Nucleus accumbens (tissue), 56 donors: ENCODE measurements around the gene ACSL4.
"Not testable (repeated sequence)": the region's sequence is repeated elsewhere in the genome, so short reads cannot be mapped to it uniquely, and the experiment has no call there.

ENCODE experiments used
- DNase-seq, 56 donors: peaks; one replicate each; lab custom pipeline; 2025; lab: John Stamatoyannopoulos, UW

ACSL4 gene

DNA sequence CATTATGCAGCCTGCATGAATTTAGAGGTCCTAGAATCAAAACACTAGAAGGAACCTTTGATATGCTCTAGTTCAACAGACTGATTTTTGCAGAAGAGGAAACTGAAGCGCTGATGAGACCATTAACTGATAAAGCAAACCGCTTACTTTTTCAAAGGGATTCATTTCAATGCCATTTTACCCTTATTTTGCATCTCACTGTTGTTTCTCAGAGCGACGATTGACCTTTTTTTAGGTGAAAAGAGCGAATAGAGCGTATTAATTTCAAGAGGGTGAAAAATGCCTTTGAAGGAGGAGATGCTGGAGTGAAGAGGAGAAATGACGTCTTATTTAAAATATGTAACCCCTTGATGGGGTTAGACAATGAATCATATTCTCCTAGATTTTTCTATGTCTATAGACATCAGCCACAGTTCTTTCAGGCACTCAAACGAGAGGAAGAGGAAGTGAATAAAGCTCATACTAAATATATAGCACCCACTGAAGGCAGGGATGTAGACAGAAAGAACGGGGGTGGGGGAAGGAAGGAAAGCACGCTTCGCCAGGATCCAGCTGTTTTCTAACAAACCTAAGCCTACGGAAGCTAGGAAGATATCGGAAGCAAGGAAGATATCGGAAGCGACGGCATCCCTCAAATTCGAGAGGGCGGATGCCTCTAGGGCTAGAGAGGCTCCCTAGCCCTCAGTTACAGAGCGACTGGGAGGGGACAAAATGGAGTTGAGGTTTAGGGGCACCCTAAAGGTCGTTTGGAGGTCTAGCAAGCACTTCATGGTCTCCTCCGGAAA lies 848 bp downstream of the ACSL4 start:
- peak in 16 of 56 donors; percentile 0 to 23 (median 15) for DNase-seq

DNA sequence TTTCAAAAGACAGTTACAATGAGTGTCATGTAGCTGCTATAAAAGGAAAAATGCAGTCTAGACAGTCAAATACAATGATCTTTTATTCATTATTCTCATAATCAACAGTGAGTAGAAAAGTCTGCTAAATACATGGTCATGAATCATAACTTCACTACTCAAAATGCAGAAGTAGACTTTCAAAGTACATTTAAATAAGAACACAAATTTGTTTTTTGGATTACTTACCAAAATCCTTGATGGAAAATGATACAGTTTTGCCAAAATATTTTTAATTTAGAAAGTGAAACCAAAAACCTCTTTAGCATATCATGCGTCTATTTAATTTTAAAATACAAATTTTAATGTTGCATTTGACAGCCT lies 4.9 kb downstream of the ACSL4 start:
- no peak for DNase-seq

DNA sequence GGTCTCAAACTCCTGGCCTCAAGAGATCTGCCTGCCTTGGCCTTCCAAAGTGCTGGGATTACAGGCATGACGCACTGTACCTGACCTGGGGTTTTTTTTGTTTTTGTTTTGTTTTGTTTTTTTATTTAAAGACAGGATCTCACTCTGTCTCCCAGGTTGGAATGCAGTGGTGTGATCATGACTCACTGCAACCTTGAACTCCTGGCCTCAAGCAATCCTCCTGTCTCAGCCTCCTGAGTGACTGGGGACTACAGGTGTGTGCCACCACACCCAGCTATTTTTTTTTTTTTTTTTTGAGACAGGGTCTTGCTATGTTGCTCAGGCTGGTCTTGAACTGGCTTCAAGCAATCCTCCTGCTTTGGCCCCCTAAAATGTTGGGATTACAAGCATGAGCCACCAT lies 8.1 kb downstream of the ACSL4 start:
- DNase-seq, result not testable (repeated sequence)

DNA sequence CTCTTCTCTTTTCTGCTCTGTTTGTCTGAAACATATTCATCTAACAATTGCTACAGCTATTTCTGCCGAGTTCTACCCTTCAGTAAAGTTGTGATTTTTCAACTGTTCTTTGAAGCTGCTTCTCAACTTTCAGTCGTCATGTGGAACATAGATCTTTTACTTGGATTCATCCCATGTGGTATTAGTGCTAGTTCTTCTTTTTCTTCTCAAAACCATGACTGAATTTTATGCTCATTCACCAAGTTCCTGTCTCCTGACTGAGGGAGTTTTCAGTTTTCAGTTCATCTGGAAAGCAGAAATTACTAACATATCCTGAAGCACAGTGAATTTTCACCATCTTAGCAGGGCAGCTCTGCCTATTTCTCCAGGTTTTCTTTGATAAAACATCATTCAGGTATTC lies 12.1 kb downstream of the ACSL4 start:
- DNase-seq, result no peak

DNA sequence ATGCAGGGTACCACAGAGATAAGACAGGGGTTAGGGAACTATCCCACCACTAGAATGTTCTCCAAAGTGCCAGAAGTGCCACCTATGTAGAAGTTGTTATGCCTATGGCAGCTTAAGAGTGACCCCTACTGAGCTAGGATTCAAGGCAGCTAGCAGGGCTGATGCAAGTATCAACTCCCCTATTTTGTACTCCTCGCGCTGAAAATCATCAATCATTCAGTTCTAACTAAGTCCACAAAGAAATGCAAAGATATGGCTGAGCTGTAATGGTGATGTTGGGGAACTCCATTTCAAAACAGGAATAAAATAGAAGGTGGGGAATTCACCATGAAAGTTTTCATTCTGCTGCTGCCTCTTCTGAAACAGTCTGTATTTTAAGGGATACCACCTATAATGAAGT lies 13.8 kb downstream of the ACSL4 start:
- DNase-seq, result no peak

DNA sequence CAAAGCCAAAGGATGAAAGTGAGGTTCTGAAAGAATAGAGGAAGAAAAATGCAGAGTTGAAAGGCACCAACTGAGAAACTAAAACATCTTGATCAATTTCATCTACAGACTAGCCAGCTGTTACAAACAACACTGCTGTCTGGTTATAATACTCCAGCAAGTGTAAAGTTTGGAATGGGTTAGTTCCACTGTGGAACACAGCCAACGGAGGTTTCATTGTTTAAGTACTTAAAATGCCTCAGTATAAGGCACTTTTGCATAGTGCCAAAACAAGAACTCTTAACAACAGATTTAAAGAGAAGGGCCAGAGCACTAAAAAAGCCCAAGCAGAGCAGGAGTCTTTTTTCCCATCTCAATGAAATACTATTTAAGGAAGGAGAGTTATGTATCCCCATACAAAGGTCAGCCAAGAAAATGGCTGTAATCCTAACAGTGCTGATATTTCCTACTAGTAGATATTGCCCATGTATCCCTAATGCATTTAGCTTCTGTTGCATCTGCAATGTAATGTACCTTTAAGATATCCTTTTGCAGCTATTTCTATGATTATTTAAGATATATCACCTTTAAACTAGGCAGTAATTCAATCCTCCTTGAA lies 16.5 kb downstream of the ACSL4 start:
- DNase-seq, result no peak

DNA sequence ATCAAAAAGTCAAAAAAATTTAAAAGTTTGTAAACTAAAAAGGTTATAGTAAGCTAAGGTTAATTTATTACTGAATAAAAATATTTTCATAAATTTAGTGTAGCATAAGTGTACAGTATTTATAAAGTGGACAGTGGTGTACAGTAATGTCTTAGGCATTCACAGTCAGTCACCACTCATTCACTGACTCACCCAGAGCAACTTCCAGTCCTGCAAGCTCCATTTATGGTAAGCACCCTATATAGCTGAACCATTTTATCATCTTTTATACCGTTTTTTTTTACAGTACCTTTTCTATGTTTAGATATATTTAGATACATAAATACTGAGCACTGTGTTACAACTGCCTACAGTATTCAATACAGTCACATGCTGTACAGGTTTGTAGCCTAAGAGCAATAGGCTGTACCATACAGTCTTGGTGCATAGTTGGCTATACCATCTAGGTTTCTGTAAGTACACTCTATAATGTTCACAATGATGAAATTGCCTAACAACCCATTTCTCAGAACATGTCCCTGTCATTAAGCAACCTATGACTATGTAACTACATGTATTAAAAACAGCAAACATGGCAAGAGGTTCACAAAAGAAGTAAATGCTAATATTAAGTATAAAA lies 18.6 kb downstream of the ACSL4 start:
- no peak for DNase-seq

DNA sequence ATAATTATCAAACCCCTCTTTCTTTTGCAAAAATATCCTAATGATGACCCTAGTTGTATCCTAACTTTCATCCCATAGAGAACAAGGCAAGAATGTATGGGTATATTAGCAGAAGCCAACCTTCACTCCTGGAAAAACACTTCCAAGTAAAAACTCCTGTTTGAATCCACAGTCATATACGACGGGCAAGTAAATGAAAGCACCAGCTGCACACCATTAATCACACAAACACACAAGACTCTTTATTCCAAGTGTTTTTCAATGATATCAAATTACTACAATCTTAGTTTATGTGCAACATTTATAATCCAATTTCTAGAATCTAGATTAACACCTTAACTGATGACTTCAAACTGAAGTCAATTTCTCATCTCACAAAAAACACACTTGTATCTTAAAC lies 22.9 kb downstream of the ACSL4 start:
- no peak for DNase-seq

DNA sequence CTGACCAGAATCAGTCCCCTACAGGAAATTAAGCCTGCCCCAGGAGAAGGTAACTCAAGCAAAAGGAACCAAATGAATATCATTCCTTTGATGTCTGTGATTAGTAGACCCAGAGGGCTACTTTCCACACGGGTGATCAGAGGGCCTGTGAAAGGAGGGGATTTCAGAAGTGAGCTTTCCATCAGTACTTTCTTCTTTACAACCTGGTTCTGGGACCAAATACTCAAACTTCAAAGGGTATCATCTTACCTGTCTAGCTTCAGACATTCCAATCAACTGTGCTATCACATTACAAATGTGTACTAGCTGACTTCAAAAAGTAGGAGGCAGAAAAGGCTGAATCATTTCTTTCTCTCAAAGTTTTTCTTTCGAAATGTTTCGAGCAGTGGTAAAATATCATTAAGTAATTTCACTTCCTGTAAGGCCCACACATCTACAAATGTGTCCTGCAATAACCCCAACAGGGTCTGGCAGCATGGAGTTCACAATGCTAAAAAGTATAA lies 23.9 kb downstream of the ACSL4 start:
- DNase-seq, result no peak

DNA sequence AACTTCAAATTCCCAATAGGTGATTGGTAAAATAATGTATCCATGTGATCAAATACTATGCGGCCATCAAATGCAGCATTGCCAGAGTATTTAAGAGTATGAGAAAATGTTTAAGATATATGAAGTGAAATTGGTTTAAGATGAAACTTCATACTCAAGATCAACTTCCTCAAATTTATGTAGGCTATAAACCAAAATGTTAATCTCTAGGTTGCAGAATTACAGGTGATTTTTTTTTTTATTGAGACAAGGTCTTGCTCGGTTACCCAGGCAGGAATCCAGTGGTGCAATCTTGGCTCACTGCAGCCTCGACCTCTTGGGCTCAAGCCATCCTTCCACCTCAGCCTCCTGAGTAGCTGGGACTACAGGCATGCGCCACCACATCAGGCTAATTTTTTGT lies 25.3 kb downstream of the ACSL4 start:
- DNase-seq, result no peak

DNA sequence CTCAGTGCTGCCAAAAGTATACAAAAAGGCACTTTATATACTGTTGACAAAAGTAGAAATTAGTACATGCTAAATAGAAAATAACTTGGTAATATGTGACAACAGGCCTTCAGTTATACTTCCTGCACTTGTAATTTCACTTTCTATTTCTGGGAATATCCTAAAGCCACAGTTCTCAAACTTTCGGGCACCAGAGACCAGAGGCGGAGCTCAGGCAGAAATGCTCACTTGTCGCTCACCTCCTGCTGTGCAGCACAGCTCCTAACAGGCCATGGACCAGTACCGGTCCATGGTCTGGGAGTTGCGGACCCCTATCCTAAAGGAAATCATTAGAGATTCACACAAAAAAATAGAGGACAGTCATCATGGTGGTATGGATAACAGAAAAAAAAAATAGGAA lies 25.7 kb downstream of the ACSL4 start:
- DNase-seq, result no peak

DNA sequence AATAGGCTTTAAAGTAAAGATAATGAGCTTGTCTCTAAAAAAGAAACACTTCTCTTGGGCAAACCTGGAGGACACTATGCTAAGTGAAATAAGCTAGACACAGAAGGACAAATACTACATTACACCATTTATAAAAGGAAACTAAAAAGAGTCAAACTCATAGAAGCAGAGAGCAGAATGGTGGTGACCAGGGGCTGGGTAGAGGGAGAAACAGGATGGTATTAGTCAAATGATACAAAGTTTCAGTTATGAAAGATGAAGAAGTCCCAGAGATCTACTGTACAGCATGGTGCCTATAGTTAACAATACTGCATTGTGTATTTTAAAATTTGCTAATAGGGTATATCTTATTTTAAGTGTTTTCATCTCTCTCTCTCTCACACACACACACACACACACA lies 28.5 kb downstream of the ACSL4 start:
- no peak for DNase-seq

DNA sequence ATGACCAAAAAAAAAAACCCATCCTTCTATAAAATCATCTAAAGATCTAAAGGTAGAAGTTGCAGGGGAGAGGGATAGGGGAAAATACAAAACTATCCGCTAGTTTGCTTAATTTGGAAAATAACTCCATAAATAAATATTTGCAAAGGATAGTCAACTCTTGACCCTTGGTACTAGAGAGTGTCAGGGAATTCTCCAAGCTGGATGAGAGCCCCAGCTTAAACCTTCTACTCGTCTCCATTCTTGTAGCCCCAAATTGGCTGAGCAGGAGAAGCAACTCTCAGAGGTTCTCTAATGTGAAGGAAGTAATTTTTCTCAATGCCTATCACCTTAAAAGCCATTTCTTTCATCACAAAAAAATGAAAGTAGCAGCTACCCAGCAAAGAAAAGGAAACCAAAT lies 35.2 kb downstream of the ACSL4 start:
- no peak for DNase-seq

DNA sequence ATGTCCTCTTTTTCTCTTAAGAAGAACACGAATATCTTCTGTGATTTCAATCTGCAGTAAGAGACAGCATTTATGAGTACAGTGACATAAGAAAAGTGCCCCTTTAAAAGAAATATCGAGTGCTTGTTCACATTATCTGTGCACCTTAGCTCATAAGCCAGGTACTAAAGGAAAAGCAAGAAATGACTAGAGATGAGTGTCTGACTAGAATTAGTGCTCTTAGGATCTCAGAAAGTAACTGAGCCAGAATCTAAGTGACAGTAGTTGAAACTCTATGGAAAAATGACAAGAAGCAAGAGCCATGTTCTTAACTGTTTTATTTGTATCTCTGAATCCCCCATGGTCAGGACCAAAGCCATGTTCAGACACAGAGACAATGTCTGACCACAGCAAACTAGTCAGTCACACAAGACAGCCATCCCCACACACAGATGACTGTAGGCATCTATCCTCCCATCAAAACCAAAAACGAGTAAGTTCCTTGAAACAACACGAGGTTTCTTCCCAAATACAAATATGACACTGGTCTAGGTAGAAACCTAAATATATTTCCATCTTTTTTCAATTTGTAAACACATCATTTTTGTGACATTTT lies 36.8 kb downstream of the ACSL4 start:
- DNase-seq, result no peak

DNA sequence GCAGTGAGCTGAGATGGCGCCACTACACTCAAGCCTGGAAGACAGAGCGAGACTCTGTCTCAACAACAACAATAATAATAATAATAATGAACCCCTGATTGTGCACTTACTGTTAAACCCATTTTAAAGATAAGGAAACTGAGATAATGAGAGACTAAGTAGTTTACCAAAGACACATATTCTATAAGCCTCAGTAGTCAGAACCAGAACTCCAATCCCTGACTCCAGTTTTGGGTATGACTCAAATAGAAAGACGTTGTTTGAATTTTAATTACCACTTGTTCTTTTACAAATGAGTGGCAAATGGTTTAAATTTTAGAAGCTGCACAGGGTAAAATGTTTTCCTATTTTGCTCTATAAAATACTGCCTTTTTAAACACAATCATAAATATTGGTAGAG lies 37.4 kb downstream of the ACSL4 start:
- DNase-seq, result no peak

DNA sequence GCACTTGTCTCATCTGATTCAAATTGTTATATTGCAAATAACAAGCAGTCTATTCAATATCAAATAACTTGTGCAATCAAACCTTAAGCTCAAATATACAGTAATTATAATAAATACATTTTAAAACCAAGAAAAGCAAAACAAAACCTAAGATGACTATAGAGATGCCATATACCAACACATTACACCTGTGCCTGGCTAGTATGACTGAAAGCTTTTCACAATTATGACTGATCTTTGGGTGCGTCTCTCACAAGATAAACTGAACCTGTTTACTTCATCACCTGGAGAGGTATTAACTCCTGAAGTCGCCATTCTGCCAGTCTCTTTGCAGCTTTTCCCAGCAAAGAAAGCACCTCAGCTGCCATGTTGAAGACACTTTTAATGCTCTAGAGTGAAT lies 41.3 kb downstream of the ACSL4 start:
- DNase-seq, result no peak

DNA sequence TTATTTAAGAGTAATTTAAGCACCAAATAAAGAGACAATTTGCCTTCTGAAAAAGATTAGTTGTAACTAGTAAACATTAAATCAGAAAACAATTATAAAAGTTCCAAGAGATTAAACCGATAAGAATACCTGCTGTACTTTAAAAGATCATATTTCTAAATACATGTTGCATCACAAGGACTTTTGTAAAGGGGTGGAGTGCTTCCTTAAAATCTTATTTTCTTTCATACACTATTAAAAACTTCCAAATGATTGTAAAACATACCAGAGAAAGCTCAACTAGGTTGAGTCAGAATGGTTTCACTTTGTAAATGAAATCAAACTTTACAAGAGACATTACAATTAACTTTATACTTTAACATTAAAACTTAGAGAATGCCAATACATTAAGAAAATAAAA lies 41.8 kb downstream of the ACSL4 start:
- DNase-seq, result no peak

DNA sequence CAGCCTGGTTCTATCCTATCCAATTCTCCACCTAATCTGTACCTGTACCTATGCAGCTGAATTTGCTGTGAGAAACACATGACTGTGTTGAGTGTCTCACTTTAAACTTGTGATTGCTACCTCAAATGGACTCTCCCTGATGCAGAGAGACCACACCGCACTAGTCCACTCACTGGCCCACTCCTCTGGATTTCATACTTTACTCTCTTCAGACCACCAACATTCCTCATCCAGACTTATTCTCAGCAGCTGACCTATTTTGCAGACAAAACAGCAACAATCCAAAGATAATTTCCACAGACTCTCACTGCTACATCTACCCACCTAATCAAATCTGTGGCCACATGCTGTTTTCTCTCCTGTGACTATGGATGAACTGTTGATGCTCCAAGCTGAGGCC lies 45.2 kb downstream of the ACSL4 start:
- no peak for DNase-seq

DNA sequence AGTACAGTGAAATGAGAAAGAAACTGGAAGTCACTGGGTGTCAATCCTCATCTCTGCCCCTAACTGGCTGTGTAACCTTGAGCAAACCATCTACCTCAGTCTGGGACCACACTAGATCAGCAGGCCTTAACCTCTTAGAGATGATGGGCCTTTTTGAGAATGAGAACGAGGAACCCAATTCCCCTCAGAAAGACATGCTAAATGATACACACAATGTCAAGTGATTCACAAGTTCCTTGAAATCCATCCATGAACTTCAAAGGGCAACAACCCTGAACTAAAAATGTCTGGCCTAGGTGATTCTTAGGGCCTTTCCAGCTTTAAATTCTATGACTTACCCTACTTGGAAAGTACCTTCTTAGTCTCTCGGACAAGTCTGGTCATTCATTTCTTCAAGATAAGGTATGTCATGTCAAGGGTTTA lies 47.4 kb downstream of the ACSL4 start:
- DNase-seq, result no peak

DNA sequence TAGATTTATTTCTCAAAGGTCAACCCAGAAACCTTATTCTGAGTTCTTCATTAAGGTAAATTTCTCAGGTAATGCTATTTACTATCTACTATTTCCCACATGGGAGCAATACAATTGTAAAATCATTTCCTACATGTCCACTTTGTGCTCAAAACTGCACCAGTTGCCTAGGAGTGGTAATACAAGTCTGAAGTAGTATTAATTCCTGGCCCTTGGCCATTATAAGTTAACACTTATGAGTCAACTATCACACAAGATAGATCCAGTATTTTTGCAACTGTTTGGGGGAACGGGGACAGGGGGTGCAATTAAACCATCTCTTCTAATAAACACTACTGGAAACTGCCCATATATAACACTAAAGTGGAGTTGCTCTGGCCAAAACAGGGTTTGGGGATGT lies 48.9 kb downstream of the ACSL4 start:
- no peak for DNase-seq

DNA sequence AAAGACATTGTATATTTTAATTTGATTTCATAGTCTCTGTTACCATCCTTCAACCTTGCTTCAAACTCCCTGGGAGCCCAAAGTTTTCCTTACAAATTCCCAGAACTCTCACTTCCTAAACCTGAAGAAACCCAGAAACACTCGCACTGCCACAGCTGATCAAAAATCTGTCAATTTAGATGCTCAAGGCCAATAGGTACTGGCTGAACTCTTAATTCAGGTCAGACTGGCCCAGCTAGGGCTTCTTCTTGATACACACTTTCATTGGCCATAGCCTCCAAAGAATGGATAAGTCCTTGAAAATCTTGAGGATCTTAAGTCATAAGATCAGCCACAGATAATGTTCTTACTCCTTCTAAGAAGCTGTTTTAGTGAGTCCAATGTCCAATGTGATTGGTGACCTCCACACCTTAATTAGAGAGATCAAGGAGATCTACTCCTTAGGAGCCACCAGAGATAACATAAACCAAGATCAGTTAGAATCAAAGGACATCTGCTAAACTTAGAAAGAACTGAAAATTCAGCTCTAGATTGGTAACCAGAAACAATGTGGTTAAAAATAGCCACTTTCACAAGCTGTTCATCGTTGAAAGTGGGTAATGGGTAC lies 51.5 kb downstream of the ACSL4 start:
- no peak for DNase-seq
